Thoracic aorta (tissue), 2 donors: ENCODE data around the gene FOXP1. TPM values are rescaled to one million over a fixed set of nuclear protein-coding genes. Genes with fewer than 3 reads are reported as not detected.

Source experiments
- ATAC-seq: fragments of 150-250 bp; one replicate; pipeline ENCODE4 v1.8.0; 2017; ENCODE audit warnings: low read depth; ENCODE audit not compliant: insufficient number of reproducible peaks, low FRiP score
- DNase-seq: peaks from one replicate; pipeline ENCODE4 v3.0.0-alpha.2; 2020; ENCODE audit warnings: low spot score
- H3K27ac ChIP-seq, 2 donors: fragments of 200-600 bp; sonication (generic); 1 replicate in 1 of 2; 2 replicates in 1 of 2; pipeline ENCODE4 v1.5.1; 2016; ENCODE audit warnings: mild to moderate bottlenecking in 2 of 2, moderate library complexity in 2 of 2
- H3K27me3 ChIP-seq: fragments of 200-600 bp; sonication (generic); replicated peaks from 2 replicates; pipeline ENCODE4 v1.6.0; 2016; ENCODE audit warnings: mild to moderate bottlenecking; ENCODE audit not compliant: insufficient read depth
- H3K36me3 ChIP-seq: fragments of 200-600 bp; sonication (generic); one replicate; pipeline ENCODE4 v1.5.1; 2016
- H3K4me1 ChIP-seq, 2 donors: fragments of 200-600 bp; sonication (generic); 1 replicate in 1 of 2; 2 replicates in 1 of 2; pipeline versions ENCODE4 v1.5.1 to v1.6.0; 2016; ENCODE audit warnings: low read depth in 2 of 2, mild to moderate bottlenecking in 1 of 2; ENCODE audit not compliant: control insufficient read depth in 1 of 2
- H3K4me3 ChIP-seq: fragments of 200-600 bp; sonication (generic); 2 replicates; pipeline ENCODE4 v1.5.1; 2016; ENCODE audit warnings: mild to moderate bottlenecking
- H3K9me3 ChIP-seq: fragments of 200-600 bp; sonication (generic); 2 replicates; pipeline ENCODE4 v1.5.1; 2016
- total RNA-seq, 2 donors: library from RNA; depleted of rRNA; stranded (reverse); fragments of >200 nt; gene quantifications; one replicate each; pipeline versions ENCODE4 v1.1.0 to v1.2.3, GENCODE V29; 2016
- TF ChIP-seq, protein P1 (sequence below): fragments of 200-600 bp; sonication (generic); IDR thresholded peaks from one replicate; pipeline ENCODE4 v1.5.1; 2019; ENCODE audit warnings: antibody characterized with exemption

FOXP1 gene
- total RNA-seq, 2 donors from 2014 or later = 176 to 255 TPM

DNA sequence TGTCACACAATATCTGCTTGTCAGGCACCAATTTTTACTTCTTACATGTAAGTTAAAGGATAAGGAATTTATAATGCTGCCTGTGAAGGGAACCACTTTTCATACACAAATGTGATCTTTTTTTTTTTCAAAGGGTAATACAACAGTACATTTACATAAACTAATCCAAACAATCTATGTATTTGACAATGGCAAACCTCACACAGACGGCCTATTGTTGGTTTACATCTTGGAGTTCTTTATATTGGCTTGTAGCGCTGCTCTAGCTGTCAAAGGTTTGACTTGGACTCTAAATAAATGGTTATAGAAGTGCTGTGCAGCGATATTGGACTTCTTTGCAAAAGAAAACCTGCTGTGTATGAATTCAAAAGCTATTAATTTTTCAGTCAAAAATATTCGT is 598.0 kb downstream of the FOXP1 start:
- Histone ChIP-seq H3K9me3 (no peaks in the 10 kb centered on the region), H3K27ac (peak overlapping the region; percentile 56 to 87), H3K27me3 (no peaks in the 10 kb centered on the region), H3K4me1 (peaks cover 78 to 94% of the 10 kb centered on the region in 2 donors), H3K4me3 (no peak overlapping the region), H3K36me3 (peaks cover 17% of the 10 kb centered on the region)
- DNase-seq (no peak), ATAC-seq (no peak)
- TF ChIP-seq, protein P1, sequence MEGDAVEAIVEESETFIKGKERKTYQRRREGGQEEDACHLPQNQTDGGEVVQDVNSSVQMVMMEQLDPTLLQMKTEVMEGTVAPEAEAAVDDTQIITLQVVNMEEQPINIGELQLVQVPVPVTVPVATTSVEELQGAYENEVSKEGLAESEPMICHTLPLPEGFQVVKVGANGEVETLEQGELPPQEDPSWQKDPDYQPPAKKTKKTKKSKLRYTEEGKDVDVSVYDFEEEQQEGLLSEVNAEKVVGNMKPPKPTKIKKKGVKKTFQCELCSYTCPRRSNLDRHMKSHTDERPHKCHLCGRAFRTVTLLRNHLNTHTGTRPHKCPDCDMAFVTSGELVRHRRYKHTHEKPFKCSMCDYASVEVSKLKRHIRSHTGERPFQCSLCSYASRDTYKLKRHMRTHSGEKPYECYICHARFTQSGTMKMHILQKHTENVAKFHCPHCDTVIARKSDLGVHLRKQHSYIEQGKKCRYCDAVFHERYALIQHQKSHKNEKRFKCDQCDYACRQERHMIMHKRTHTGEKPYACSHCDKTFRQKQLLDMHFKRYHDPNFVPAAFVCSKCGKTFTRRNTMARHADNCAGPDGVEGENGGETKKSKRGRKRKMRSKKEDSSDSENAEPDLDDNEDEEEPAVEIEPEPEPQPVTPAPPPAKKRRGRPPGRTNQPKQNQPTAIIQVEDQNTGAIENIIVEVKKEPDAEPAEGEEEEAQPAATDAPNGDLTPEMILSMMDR = no peak

DNA sequence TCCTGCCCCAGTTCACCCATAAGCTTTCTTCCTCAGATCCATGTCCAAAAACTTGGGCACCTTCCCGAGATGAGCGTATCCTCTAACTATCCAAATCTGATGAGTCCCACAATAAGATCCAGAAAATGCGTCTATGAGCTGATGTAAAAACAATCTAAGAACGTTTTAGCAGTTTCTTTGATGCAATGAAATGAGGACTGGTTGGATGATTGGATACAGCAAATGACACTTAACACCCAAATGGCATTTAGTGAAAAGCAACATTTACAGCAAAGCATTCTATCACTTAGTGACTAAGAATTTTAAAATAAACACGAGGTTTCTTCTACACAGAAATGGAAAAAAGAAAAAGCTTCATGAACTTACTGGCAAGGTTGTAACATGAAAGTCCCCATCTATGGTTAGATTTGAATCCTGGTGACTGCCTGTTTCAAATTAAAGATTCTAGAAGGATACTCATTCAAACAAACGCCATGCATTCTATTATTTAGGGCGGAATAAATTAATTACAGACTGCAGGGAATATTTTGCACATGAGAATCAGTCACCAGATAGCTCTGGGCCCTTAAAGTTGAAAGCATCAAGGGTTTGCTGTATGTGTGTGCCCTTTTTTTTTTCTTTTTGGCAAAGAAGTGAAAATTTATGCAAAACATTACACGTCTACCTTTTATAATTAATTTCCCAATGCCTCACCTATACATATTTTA is 598.6 kb downstream of the FOXP1 start:
- Histone ChIP-seq H3K9me3 (no peaks in the 10 kb centered on the region), H3K27me3 (no peaks in the 10 kb centered on the region), H3K36me3 (peaks cover 17% of the 10 kb centered on the region), H3K27ac (peak overlapping the region; percentile 86 to 87), H3K4me1 (peaks cover 76 to 93% of the 10 kb centered on the region in 2 donors), H3K4me3 (no peak overlapping the region)
- ATAC-seq = no peak
- TF ChIP-seq, protein P1 = no peak
- DNase-seq = no peak

DNA sequence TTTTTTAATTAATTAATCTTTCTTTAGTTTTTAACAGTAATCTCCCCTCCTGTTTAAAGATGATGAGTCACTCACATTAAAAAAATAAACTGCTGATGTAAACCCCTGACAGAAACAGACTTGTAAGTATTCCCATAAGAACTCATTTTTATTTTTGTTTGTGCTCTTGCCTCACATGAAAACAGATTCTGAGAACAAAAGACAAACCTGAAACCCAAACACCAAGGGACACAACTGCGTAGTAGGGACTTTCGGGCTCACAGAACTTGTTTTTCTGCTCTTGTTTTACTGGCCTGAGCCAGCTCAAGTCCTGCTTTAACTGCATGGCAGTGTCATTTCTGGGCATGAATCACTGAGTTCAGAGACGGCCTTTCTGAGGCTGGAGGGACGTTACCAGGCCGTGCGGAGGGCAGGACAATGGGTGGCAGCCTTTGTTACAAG is 600.8 kb downstream of the FOXP1 start:
- DNase-seq = peak; percentile 26
- no peaks in the 10 kb centered on the region for H3K27me3 ChIP-seq
- H3K4me3 ChIP-seq = peak overlapping the region; percentile 46
- H3K36me3 ChIP-seq = peaks cover 21% of the 10 kb centered on the region
- TF ChIP-seq, protein P1 = no peak
- peak; percentile 77 for ATAC-seq
- H3K9me3 ChIP-seq = no peaks in the 10 kb centered on the region
- peaks cover 61 to 84% of the 10 kb centered on the region in 2 donors for H3K4me1 ChIP-seq
- H3K27ac ChIP-seq = peak overlapping the region; percentile 86 to 87

DNA sequence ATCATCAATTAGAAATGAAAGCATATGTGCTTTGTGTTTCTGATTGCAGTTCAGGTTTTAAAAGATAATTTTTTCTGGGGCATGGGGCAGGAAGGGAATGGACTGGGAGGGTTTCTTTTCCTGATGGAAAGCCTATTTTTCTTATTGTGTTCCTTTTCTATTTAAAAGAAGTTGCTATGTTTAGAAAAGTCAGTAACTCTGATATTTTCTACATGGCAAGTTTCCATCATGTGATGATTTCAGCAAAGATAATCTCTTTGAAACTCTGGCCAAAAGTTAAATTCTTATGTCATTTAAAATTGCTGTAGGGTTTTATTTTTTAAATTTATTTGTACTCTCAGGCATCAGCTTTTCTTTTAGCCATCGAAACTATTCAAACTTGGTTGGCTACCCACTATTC is 601.2 kb downstream of the FOXP1 start:
- Histone ChIP-seq H3K4me3 (peak overlapping the region; percentile 46), H3K36me3 (peaks cover 21% of the 10 kb centered on the region), H3K9me3 (no peaks in the 10 kb centered on the region), H3K27ac (peak overlapping the region; percentile 86 to 87), H3K4me1 (peaks cover 57 to 79% of the 10 kb centered on the region in 2 donors), H3K27me3 (no peaks in the 10 kb centered on the region)
- ATAC-seq (no peak), DNase-seq (no peak)
- TF ChIP-seq, protein P1 = no peak

DNA sequence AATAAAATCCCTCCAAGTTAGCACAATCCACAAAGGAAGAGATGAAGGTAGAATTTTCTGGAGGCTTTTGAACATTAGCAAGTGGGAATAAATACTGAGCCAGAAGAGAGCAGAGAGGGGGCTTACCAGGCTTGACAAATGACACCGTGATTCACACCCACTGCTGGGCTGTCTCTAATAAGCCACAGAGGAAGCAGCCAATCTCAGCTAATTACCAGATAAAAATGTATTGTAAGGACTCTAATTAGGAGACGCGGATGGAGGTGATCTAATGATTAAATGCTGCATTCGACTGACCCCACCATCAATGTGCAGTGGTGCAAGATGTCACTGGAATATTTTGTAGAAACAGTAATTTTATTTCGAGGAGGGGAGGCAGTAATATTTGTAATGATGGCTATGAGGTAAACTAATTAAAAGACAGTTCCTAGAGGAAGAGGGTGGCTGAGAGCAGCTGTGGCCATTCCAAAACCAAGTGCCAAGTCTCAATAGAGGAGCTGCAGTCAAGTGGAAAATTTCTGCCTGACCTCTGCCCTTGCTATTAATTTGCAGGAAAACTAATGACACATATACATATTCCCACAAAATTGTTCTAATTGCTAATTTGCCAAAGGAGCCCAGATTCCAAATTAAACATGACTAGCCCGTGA is 602.2 kb downstream of the FOXP1 start:
- Histone ChIP-seq H3K4me1 (peaks cover 49 to 70% of the 10 kb centered on the region in 2 donors), H3K36me3 (peaks cover 22% of the 10 kb centered on the region), H3K27ac (peak overlapping the region; percentile 86 to 87), H3K9me3 (no peaks in the 10 kb centered on the region), H3K27me3 (no peaks in the 10 kb centered on the region), H3K4me3 (peak overlapping the region; percentile 46)
- TF ChIP-seq, protein P1 = no peak
- no peak for DNase-seq
- ATAC-seq = no peak
